GM10248 (cell line): Measurements from ENCODE around the gene HOATZ.
A peak's percentile ranks its signal among the peaks of the same experiment; 100 is the strongest.

Experiments used
- CTCF ChIA-PET: fragments of 300-600 bp; sonication (Branson Sonifier 250); formaldehyde crosslinking; extraction: SDS; loops from one replicate; lab custom pipeline; 2021; ENCODE audit warnings: antibody characterized with exemption; lab: Yijun Ruan, JAX
- POLR2A ChIA-PET: fragments of 350-650 bp; sonication (Branson Sonifier 250); formaldehyde crosslinking; extraction: SDS; loops from one replicate; lab custom pipeline; 2020; ENCODE audit warnings: antibody characterized with exemption; lab: Yijun Ruan, JAX
- DNase-seq: peaks from one replicate; pipeline ENCODE4 v3.0.0; 2012; ENCODE audit errors: extremely low spot score
- TF ChIP-seq, protein P1 (sequence below): IDR thresholded peaks from 2 replicates; pipeline ENCODE4 v1.5.1; 2012; ENCODE audit warnings: mild to moderate bottlenecking, low read depth; ENCODE audit errors: extremely low read depth, missing control alignments, control extremely low read depth

Gene HOATZ

DNA sequence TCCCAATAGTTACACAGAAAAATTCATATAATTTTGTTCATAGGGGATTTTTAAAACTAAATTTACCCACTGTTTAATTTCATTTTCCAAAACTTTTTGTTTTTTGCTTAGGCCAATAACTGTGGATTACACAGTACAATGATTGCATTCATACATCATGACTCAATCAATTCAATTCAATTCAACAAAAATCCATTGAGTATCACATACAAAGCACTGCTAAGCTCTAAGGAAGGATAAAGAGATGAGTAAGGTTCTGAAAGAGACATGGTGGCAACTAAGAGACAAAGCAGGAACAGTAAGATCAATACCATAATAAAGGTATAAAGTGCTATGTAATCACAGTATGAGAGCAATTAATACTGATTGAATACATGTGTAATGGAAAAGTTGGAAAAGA, 16.6 kb downstream of the HOATZ start:
- TF ChIP-seq, protein P1, sequence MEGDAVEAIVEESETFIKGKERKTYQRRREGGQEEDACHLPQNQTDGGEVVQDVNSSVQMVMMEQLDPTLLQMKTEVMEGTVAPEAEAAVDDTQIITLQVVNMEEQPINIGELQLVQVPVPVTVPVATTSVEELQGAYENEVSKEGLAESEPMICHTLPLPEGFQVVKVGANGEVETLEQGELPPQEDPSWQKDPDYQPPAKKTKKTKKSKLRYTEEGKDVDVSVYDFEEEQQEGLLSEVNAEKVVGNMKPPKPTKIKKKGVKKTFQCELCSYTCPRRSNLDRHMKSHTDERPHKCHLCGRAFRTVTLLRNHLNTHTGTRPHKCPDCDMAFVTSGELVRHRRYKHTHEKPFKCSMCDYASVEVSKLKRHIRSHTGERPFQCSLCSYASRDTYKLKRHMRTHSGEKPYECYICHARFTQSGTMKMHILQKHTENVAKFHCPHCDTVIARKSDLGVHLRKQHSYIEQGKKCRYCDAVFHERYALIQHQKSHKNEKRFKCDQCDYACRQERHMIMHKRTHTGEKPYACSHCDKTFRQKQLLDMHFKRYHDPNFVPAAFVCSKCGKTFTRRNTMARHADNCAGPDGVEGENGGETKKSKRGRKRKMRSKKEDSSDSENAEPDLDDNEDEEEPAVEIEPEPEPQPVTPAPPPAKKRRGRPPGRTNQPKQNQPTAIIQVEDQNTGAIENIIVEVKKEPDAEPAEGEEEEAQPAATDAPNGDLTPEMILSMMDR: no peak
- DNase-seq: no peak
- ChIA-PET CTCF (interaction anchor here (0.6 to 1.5 kb wide), 5 partner anchors 8 to 85 kb away, joined by 3 to 4 read pairs (median 3); no protein-coding TSS in a partner anchor), POLR2A (no interaction called here)

DNA sequence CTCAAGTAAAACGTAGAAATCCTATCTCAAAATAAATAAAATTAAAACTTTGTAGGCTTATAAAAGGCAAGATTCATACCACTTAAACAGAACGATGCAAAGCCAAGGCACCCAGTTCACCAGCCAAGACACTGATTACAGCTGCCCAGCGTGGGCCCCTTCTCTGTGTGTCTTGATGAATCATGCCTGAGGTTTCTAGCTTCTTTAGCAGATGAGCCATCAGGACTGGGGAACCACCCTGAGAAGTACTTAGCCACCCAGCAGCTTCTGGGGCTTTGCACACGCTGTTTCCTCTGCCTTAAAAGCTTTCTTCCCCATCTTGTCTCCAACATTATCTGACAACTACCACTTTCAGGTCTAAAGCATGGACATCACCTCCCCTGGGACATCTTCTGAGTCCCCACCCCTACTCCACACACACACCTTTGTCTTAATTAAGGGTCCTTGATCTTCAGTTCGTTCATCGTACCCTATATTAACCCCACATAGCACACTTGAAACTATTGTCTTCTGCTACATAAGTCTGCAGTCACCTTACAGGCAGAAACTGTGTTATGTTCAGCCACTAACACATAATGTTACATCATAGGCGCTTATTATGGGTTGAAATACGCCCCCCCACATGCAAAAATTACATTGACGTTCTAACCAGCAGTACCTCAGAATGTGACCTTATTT, 17.2 kb downstream of the HOATZ start:
- POLR2A ChIA-PET: no interaction called here
- peak; percentile 55 for DNase-seq
- CTCF ChIA-PET: interaction anchor here (0.6 to 1.5 kb wide), 5 partner anchors 9 to 86 kb away, joined by 3 to 4 read pairs (median 3); no protein-coding TSS in a partner anchor
- TF ChIP-seq, protein P1: no peak

DNA sequence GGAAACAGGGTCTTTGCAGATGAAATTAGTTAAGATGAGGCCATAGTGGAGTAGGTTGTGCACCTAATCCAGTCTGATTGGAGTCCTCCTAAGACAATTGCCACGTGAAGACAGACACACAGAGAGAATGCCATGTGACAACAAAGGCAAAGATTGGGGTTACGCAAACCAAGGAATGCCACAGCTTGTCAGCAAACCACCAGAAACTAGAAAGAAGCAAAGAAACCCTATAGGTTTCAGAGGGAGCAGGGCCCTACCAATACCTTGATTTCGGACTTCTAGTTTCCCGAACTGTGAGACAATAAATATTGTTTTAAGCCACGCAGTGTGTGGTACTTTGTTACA, 17.8 kb downstream of the HOATZ start:
- POLR2A ChIA-PET: no interaction called here
- CTCF ChIA-PET: interaction anchor here (1.5 kb wide), 1 partner anchor 15 kb away, joined by 4 read pairs; no protein-coding TSS in a partner anchor
- TF ChIP-seq, protein P1: no peak
- DNase-seq: no peak

DNA sequence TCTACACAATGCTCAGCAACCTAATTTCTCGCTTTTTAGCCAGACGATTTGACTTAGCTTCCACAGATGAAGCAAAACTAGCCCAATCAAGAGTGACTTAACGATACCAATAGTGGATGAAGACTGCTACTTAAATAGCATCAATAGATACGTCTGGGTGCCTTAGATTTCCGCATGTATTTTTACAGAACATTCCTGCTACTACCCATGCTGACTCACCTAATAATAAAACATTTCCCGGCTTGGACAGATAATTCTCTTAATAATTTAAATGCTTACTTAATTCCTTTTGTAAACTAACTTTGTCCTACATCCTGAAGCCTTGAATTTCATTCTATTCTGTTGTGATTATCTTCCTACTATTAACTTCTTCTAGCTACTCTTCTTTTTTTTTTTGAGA, 20.7 kb downstream of the HOATZ start:
- TF ChIP-seq, protein P1: no peak
- ChIA-PET POLR2A (no interaction called here), CTCF (interaction anchor here (1.0 kb wide), 1 partner anchor 349 kb away, joined by 3 read pairs; no protein-coding TSS in a partner anchor)
- DNase-seq: no peak

DNA sequence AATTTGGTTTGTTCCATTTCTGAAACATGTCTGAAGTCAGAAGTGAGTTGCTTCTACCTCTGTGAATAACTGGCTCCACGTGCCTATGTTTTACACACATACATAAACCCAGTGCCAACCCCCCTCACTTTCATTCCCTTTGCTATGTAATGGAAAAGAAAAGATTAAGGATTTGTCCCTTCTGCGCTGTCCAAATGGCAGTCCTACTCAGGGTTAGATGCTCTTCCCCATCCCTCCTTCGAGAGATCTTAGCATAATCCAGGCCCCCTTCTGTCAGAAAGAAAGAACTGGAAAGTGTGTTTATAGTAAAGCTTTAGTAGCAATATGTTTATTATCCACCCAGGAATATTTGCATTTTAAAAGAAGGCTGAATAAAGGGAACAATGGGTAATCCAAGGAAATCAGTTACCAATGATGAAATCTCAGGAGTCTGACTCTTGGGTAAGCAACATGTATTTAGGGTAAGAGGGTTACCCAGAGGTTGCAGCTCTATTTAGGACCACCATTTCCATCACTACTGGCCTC, 22.8 kb downstream of the HOATZ start:
- CTCF ChIA-PET: interaction anchor here (0.9 to 1.4 kb wide), 2 partner anchors 9 to 29 kb away, joined by 3 to 4 read pairs; no protein-coding TSS in a partner anchor
- POLR2A ChIA-PET: no interaction called here
- TF ChIP-seq, protein P1: no peak
- no peak for DNase-seq

DNA sequence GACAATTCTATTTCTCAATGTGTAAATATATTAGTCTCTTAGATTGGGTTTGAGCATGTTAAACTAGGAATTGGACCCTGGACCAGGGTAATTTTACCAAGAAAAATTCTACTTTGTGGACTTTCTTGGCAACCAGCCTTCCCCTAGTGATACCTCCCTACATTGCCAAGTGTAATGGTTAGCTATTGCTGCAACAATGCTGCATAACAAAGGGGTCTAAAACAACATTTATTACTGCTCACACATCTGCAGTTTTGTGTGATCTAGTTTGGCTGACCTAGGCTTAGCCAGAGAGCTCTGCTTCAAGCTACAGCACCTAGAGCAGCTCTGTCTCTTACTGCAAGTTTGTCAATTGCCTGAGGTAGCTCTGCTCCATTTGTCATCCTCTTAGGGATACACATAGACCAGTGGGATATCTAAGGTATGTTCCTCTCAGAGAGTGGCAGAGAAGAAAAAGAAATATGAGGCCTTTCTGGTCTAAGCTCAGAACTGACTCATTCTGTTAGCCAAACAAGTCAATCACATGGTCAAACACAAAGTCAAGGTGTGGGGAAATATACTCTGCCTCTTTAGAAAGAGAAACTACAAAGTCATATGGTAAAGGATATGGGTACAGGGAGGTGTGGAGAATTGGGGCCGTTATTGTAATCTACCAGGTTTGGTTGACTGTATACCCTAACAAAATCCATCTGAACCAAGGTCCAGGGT, 24.0 kb downstream of the HOATZ start:
- CTCF ChIA-PET: interaction anchor here (0.7 to 1.6 kb wide), 3 partner anchors 10 to 16 kb away, joined by 3 to 4 read pairs (median 3); no protein-coding TSS in a partner anchor
- POLR2A ChIA-PET: no interaction called here
- TF ChIP-seq, protein P1: no peak
- DNase-seq: no peak
